ENCODE results near the gene TNFSF18. TPM values are rescaled to one million over a fixed set of nuclear protein-coding genes. Genes with fewer than 3 reads are reported as not detected.

TNFSF18 gene
- polyA plus RNA-seq, 2 of the 4 experiments (the other 2 are of a cell fraction): not detected

- no peak overlapping the region for H3K4me2 ChIP-seq
- ChIA-PET CTCF (interaction anchor here (1.2 kb wide), 1 partner anchor 8 kb away, joined by 3 read pairs; no protein-coding TSS in a partner anchor), POLR2A (no interaction called here)
- H3K27ac ChIP-seq: no peak overlapping the region
- H3K9me3 ChIP-seq: no peaks in the 10 kb centered on the region
- TF ChIP-seq USF2 (IDR thresholded peaks at IDR 0.05) (no peak), FOSB (CRISPR knock-in tag; IDR thresholded peaks at IDR 0.05) (no peak), RARB (CRISPR knock-in tag; IDR thresholded peaks at IDR 0.05) (no peak)
- no peaks in the 10 kb centered on the region for H3K4me1 ChIP-seq
- FAIRE-seq (no peak), ATAC-seq (no peak), DNase-seq (ENCODE audit: low read depth in 1 of 2, low spot score in 1 of 2) (no peak)
- no peak overlapping the region for H3K4me3 ChIP-seq
- 48% methylated on average over 1 of the region's 1 CpG for WGBS (ENCODE audit: missing lambda C conversion rate)
Measured at GRCh38 chr1:173097001-173097400, 46.3 kb upstream of the TNFSF18 start.

GRCh38 chr1:173095632-173096031, 44.9 kb upstream of the TNFSF18 start:
- 77% methylated on average over 6 of the region's 6 CpGs for WGBS (ENCODE audit: missing lambda C conversion rate)
- H3K4me1 ChIP-seq: no peaks in the 10 kb centered on the region
- H3K27ac ChIP-seq: no peak overlapping the region
- H3K4me2 ChIP-seq: no peak overlapping the region
- no peak for TF ChIP-seq TFCP2L1 (CRISPR knock-in tag; IDR thresholded peaks at IDR 0.05)
- TF ChIP-seq PBX3 (IDR thresholded peaks at IDR 0.05): no peak
- no peak for TF ChIP-seq RNF2 (IDR thresholded peaks at IDR 0.05; ENCODE audit: borderline replicate concordance, low read depth)
- no peak for TF ChIP-seq HOXA7 (CRISPR knock-in tag; IDR thresholded peaks at IDR 0.05)
- TF ChIP-seq NPAS2 (CRISPR knock-in tag; IDR thresholded peaks at IDR 0.05; ENCODE audit: borderline replicate concordance): no peak
- no peak for TF ChIP-seq SREBF2 (IDR thresholded peaks at IDR 0.05)
- TF ChIP-seq MAX (IDR thresholded peaks at IDR 0.05): no peak
- TF ChIP-seq ZSCAN20 (CRISPR knock-in tag; IDR thresholded peaks at IDR 0.05): no peak
- no peak for TF ChIP-seq ZNF302 (CRISPR knock-in tag; IDR thresholded peaks at IDR 0.05)
- TF ChIP-seq FOXS1 (CRISPR knock-in tag; IDR thresholded peaks at IDR 0.05): no peak
- no peak for TF ChIP-seq JUN (IDR thresholded peaks at IDR 0.05)
- TF ChIP-seq TP53 (CRISPR knock-in tag; IDR thresholded peaks at IDR 0.05): no peak
- no peak for TF ChIP-seq EP300 (IDR thresholded peaks at IDR 0.05)
- no peak for TF ChIP-seq HOXB5 (CRISPR knock-in tag; IDR thresholded peaks at IDR 0.05)
- no peak for TF ChIP-seq NR3C1 (IDR thresholded peaks at IDR 0.05)
- no peak for TF ChIP-seq POLR2AphosphoS2 (conservative IDR thresholded peaks at IDR 0.05; ENCODE audit: low read length)
- TF ChIP-seq BCL3 (IDR thresholded peaks at IDR 0.05): no peak
- no peak for TF ChIP-seq NFE2L2 (conservative IDR thresholded peaks at IDR 0.05; ENCODE audit: low read length)
- TF ChIP-seq HOXB13 (CRISPR knock-in tag; IDR thresholded peaks at IDR 0.05; ENCODE audit: low read depth): no peak
- TF ChIP-seq HMGXB4 (CRISPR knock-in tag; IDR thresholded peaks at IDR 0.05; ENCODE audit: borderline replicate concordance): no peak
- H3K4me3 ChIP-seq: no peak overlapping the region
- FAIRE-seq (no peak), DNase-seq (ENCODE audit: low read depth in 1 of 2, low spot score in 1 of 2) (no peak), ATAC-seq (no peak)
- no peaks in the 10 kb centered on the region for H3K9me3 ChIP-seq
- POLR2A ChIA-PET: no interaction called here
- CTCF ChIA-PET: no interaction called here

Data from A549 (cell line).